AG04450 (cell line): ENCODE data around the gene ITK. TPM values are rescaled to one million over a fixed set of nuclear protein-coding genes. Genes with fewer than 3 reads are reported as not detected.

Source experiments
- CTCF ChIA-PET: fragments of 300-600, 350-600 bp; formaldehyde crosslinking; extraction: SDS; loops from one replicate; lab custom pipeline; 2022; ENCODE audit warnings: antibody characterized with exemption, inconsistent platforms; lab: Charles Lee
- POLR2A ChIA-PET: fragments of 350-600 bp; formaldehyde crosslinking; extraction: SDS; loops from one replicate; lab custom pipeline; 2021; ENCODE audit warnings: antibody characterized with exemption, inconsistent platforms; lab: Yijun Ruan, JAX
- DNase-seq: peaks from one replicate; pipeline ENCODE4 v3.0.0-alpha.2; 2011; ENCODE audit warnings: low read depth, low spot score
- H3K27ac ChIP-seq: one replicate; pipeline ENCODE4 v1.5.1; 2012; ENCODE audit warnings: low read depth, low read length, control low read depth
- H3K27me3 ChIP-seq: one replicate; pipeline ENCODE4 v1.6.0; 2012; ENCODE audit warnings: low read length; ENCODE audit not compliant: control insufficient read depth, insufficient read depth
- H3K4me3 ChIP-seq: 2 replicates; pipeline ENCODE4 v1.5.1; 2011; ENCODE audit warnings: mild to moderate bottlenecking, low read depth, low read length, control low read depth
- H3K9me3 ChIP-seq: 2 replicates; pipeline ENCODE4 v1.5.1; 2012; ENCODE audit warnings: low read length; ENCODE audit not compliant: control insufficient read depth, insufficient read depth
- CTCF ChIP-seq: IDR thresholded peaks from 2 replicates; pipeline ENCODE4 v1.5.1; 2011; ENCODE audit warnings: low read depth, low read length, control low read depth, inconsistent platforms
- polyA plus RNA-seq: library from polyadenylated mRNA; depleted of rRNA; stranded (reverse); fragments of >200 nt; gene quantifications from 2 replicates; pipeline ENCODE4 v1.2.3, GENCODE V29; 2011

The ITK gene
- polyA plus RNA-seq, 1 experiment: not detected

GRCh38 chr5:157186309-157187045 lies 5.8 kb downstream of the ITK start:
- no peak overlapping the region for H3K4me3 ChIP-seq
- DNase-seq: no peak
- POLR2A ChIA-PET: no interaction called here
- no peak for TF ChIP-seq CTCF
- no peak overlapping the region for H3K27ac ChIP-seq
- no peaks in the 10 kb centered on the region for H3K9me3 ChIP-seq
- CTCF ChIA-PET: no interaction called here
- no peaks in the 10 kb centered on the region for H3K27me3 ChIP-seq

- no peak overlapping the region for H3K27ac ChIP-seq
- ChIA-PET CTCF (no interaction called here), POLR2A (no interaction called here)
- no peaks in the 10 kb centered on the region for H3K27me3 ChIP-seq
- H3K9me3 ChIP-seq: no peaks in the 10 kb centered on the region
- TF ChIP-seq CTCF: no peak
- no peak overlapping the region for H3K4me3 ChIP-seq
- DNase-seq: no peak
Measured at GRCh38 chr5:157187046-157187754, 6.6 kb downstream of the ITK start.

- H3K27me3 ChIP-seq: no peaks in the 10 kb centered on the region
- POLR2A ChIA-PET: no interaction called here
- CTCF ChIA-PET: no interaction called here
- DNase-seq: no peak
- no peak overlapping the region for H3K4me3 ChIP-seq
- H3K27ac ChIP-seq: no peak overlapping the region
- no peaks in the 10 kb centered on the region for H3K9me3 ChIP-seq
- TF ChIP-seq CTCF: no peak
Measured at GRCh38 chr5:157188270-157188669, 7.6 kb downstream of the ITK start.

- POLR2A ChIA-PET: no interaction called here
- CTCF ChIA-PET: no interaction called here
- no peak for DNase-seq
- Histone ChIP-seq H3K9me3 (no peaks in the 10 kb centered on the region), H3K27ac (no peak overlapping the region), H3K27me3 (no peaks in the 10 kb centered on the region), H3K4me3 (no peak overlapping the region)
- no peak for TF ChIP-seq CTCF
Measured at GRCh38 chr5:157189223-157189622, 8.6 kb downstream of the ITK start.

- no peak overlapping the region for H3K4me3 ChIP-seq
- CTCF ChIA-PET: interaction anchor here (0.6 kb wide), 1 partner anchor 45 kb away, joined by 3 read pairs; no protein-coding TSS in a partner anchor
- TF ChIP-seq CTCF: no peak
- POLR2A ChIA-PET: no interaction called here
- no peak for DNase-seq
- H3K27ac ChIP-seq: no peak overlapping the region
- no peaks in the 10 kb centered on the region for H3K27me3 ChIP-seq
- no peaks in the 10 kb centered on the region for H3K9me3 ChIP-seq
Measured at GRCh38 chr5:157193699-157194424, 13.2 kb downstream of the ITK start.
